Myocyte (in vitro differentiated cells): ENCODE results near the gene SGMS1. TPM values are rescaled to one million over a fixed set of nuclear protein-coding genes. Genes with fewer than 3 reads are reported as not detected.

ENCODE experiments used
- DNase-seq: peaks from one replicate; pipeline ENCODE4 v3.0.0-alpha.2; 2012; ENCODE audit warnings: low read depth
- total RNA-seq: library from RNA; depleted of rRNA; stranded (reverse); fragments of >200 nt; gene quantifications from 2 replicates; pipeline ENCODE4 v1.2.3, GENCODE V29; 2014

The SGMS1 gene
- total RNA-seq, 1 donor from 2014 or later, result 44.0 TPM

DNA sequence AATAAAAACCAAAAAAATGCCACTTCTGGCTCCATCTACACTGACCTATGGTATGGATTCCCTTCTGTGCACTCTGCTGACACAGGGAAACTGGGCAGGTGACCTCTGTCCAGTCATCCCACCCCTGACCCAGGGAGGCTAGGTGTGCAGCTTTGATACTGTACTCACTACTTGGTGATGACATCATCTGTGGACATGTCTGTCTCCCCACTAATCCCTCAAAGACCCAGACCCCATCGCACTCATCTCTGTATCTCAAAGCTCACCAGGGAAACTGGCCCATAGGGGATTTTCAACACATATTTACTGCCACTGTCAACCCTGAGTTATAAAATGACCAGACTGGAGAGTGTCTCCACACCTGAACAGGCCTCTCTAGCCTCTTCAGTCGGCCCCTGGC lies 10.6 kb downstream of the SGMS1 start:
- DNase-seq, result no peak

DNA sequence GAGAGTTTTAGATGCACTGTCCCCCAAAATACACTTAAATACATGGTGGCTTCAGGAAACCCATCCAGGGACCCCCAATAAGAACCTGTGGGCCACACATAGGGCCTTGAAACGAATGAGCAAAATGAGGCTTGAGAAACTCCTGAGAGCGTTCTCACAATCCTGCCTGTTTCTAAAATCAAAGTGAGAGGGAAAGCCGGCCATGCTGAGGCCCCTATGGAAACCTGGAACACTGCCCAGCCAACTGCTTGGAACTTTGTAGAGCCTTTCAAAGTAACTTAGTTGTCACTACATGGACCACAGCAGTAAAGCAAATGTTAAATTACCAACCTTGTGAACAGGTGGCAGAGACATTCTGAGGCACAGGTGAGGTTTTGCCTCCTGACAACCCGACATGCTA lies 13.4 kb downstream of the SGMS1 start:
- no peak for DNase-seq

DNA sequence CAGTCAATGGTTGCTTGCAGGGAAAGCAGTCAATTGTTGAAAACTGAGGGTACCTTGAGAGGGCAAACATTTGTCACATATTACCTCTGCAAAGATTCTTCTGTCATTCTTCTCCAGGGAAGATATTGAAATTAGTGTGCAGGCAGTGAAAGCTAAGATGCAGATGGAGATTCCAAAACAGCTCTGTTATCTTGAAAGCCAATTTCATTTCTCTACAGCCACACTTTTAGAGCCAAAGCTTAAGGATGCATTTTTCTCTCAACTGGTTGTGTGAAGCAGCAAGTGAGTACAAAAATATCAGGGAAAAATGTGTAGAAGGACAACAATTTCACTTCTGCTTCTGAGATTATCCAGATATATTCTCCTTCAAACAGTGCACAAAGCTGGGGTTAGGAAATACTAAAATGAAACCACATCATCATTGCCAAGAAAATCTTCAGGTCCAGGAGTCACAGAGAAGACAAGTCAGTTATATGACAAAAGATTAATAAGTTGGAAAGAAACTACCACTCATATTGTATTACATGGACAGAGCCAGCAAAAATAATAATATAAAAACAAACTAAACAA lies 16.3 kb downstream of the SGMS1 start:
- DNase-seq, result no peak

DNA sequence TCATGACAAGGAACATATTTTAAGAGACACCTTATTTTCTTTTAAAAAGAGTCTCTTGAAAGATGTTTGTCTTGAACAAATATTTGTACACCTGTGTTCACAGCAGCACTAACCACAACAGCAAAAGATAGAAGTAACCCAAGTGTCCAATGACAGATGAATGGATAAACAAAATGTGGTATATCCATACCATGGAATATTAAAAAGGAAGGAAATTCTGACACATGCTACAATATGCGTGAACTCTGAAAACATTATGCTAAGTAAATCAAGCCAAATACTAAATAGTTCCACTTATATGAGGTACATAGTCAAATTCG lies 17.8 kb downstream of the SGMS1 start:
- no peak for DNase-seq

DNA sequence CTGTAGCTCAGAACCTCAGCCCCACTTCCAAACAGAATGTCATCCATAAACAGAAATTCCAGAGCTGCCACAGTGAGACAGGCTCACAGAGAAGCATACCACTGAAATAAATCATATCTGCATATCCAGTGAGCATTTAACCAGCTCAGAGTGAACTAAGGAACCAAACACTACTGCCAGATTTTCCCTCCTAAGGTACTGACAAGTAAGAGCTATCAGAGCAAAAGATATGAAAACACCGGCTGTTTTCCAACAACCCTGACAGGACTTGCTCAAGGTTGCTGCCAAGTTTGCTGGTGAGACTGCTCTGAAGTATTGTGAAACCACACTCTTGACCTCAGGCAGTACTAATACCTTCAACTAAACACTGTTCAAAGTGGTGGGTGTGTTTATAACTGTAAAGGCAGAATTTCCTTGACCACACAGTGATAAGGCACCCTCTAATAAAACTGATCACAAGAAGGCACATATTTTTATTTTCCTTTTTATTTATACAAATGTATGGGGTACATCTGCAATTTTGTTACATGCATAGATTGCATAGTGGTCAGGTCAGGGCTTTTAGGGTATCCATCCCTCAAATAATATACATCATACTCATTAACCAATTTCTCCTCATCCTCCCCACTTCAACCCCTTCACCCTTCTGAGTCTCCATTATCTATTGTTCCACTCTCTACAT lies 18.3 kb downstream of the SGMS1 start:
- DNase-seq, result peak; percentile 69

DNA sequence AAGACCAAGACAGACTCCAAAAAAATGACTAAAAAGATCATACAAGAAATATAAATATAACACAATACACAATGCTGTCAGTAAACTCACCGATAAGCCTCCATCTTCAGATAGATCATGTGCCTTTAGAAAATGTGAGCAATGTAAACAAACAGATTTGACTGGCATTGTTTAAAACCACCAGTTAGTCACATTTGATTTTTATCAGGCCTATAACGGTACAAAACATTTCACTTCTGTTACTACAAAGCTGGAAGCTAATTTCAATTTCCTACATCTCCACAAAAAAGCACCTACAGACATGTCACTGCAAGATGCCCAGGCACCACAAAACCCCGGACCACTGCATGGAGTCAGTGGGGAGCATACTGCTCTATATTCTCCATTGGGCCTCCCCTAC lies 18.9 kb downstream of the SGMS1 start:
- DNase-seq, result no peak

DNA sequence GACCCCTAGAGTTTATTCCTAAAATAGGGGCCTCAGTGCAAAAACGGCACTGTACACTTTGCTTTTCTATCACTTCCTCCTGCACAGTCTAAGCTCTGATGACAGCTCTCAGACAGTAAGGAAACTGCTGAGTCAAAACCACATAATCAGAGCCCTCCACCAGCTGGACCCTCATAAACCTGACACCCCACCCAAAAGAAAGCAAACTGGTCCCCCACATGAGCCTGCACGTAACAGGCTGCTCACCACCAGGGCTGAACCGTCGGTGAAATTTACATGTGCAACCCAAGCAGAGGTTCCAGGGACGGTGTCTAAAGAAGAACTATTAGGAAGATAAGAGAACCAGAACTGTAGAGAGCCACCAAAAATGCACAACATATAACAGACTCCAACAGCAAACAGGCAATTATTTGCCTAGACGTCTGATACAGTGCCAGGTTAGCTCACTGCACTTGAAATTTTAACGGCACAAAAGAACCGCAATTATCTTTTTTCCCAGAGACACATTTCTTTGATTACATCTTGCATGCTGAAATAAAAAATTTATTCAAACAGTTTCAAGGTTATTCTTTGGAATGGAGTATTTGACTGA lies 19.6 kb downstream of the SGMS1 start:
- no peak for DNase-seq

DNA sequence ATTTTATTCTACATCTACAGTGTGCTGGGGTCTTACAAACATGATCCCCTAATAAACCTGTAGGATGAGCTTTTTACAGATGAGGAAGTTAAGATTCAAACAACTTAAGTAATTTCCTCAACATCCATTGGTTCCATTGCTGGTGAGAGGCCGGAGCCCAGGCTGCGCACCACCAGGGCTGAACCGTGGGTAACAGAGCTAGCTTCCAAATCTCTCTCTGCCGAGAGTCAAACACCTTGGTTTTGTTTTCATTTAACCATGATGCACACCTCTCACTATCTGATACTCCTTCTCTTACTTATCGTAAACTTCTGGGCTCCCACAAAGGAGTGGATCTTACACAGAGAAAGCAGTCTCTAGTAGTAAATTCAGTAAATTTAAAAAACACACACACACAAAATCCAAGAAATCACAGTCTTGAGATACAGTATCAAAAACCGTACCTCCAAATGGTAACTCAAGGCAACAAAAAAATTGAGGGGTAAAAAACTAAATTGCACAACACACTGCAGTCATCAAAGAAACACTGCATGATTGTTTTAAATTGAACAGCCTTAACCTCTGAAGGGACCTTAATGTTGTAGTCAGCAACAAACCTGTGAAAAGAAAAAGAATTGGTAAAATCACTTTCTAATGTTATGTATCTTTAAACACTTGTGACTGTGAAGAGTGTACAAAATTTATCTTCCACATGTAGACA lies 20.5 kb downstream of the SGMS1 start:
- DNase-seq, result no peak

DNA sequence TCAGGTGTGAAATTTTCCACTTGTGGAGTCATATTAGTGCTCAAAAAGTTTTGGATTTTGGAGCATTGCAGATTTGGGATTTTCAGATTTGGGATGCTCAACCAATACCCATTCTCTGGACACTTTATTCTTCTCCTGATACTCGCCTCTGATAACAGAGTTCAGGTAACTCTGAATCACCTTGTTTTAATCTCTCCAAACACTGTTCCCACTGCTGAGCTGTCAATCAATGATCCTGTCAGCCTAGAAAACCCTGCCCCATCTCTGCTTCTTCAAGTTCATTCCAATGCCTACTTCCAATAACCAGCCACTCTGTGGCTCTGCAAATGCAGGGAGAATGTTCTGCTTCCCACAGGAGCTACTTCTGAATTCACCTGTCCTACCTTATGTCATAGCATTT lies 21.8 kb downstream of the SGMS1 start:
- no peak for DNase-seq

DNA sequence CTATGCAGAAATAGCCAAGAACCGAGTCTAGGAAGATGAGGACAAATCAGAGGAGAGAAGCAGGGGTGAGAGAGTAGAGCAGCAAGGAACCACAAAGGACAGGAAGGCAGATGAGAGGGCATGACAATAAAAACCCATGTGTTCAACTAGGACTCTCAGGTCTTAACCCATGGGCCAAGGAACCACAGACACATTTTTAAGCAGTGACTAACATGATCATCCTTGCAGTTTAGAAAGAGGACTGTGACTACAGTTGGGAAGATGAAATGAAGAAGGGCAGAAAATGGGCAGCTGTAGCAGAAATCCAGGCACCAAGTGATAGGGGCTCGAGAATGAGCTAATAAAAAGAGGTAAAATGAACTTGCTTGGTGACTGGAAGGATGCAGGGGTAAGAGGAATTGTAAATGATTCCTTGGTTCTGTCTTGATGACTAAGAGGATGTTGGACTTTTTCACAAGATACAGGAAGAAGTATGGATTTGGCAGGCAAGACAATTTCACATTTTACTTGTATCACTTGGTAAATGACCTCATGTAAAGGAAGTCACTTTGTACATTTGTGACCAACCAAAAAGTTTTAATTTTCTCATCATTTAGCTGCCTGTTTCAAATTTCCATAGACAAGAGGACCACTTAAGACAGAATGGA lies 22.8 kb downstream of the SGMS1 start:
- no peak for DNase-seq

DNA sequence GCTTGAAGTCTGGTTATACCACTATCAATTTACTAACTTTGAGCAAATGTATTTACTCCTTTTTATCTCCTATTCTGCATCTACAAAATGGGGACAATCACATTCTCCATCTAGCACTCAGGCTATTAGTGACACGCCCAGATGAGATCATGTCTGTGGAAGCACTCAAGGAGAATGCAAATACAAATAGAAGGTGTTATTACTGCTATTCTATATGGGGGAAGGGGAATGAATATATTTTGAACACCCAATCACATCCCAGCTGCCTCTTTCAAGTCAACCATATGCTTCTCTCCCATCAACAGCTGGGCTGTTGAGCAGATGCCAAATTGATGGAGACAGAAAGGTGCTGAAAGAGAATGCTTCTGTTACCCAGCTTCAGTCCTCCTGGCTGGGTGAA lies 23.5 kb downstream of the SGMS1 start:
- DNase-seq, result no peak

DNA sequence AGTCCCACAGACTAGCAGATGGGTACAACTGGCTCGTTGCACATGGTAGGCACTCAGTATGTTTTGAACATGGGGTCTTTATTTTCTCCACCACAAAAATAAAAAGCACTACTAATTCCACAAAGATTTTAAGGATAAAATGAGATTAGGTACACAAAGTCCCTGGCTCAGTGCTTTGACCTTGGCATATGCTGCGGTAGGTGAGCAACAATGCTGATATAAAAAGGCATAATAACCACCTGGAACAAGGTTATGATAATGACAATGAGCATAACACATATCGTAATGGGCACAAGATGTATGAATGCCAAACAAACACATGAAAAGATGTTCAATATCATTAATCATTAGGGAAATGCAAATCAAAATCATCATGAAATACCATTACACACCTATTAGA lies 26.9 kb downstream of the SGMS1 start:
- DNase-seq, result no peak

DNA sequence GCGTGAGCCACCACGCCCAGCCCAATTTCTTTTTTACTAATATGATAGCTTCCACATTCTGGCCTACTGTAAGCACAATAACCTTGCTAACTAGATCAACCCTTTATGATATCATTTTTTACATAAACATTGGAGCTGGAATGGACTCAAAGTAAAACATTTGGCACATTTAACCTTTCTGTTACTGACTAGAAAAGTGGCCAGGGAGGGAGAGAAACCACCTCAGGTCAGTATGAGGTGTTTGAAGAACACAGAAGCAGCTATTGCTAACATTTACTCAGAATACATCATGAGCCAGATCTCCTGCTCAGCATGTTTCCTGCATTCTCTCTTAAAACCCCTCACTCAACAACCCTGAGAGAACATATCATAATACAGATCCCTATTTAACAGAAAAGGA lies 27.3 kb downstream of the SGMS1 start:
- DNase-seq, result no peak

DNA sequence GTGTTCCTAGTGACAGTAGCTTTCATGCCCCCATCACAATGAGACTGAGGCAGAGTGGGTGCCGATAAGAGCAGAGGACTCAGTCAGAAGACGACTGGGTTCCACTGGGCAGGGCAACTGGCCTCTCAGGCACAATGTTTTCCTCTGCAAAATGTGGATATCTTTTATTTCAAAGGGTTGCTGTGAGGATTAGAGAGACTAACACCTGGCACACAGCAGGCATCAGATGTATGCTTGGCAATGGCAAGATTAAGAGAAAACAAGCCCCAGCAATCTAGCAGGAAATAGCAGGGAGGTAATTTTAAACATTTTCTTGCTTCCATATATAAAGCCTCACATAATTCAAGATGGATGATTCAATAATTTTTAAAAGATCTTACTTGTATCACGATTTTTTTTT lies 28.0 kb downstream of the SGMS1 start:
- DNase-seq, result no peak

DNA sequence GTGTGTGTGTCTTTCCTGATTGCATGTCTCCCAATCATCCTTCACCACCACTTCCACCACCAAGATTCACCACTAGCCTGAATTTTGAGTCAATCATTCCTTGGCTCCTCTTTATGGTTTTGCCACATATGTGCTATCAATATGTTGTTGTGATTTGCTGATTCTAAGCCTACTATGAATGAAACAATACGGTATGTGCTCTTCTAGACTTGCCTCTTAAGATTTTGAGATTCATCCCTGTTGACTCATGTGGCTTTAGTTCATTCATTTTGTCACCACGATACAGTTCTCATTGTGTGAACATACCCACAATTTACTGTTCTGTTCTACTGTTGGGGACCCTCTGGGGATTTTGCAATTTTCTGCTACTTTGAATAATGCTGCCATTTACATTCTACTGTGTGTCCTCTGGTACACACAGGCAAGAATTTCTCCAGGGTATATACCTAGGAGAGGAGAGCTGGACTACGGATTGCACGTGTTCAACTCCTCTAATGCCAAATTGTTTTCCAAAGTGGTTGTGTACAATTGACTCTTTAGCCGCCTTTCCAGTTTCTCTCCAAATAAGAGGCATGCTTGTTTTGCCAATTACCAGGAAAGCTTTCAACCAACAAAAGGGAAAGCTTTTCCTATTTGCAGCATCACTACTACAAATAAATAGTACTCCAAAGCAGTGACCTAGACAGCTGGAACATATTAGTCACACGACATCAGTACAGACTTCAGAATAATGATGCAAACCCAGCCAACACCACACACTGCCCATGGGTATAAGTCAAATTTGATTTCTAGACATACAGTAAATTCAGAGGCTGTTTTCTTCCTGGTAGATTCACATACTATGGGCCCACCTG lies 30.0 kb downstream of the SGMS1 start:
- peak; percentile 78 for DNase-seq

DNA sequence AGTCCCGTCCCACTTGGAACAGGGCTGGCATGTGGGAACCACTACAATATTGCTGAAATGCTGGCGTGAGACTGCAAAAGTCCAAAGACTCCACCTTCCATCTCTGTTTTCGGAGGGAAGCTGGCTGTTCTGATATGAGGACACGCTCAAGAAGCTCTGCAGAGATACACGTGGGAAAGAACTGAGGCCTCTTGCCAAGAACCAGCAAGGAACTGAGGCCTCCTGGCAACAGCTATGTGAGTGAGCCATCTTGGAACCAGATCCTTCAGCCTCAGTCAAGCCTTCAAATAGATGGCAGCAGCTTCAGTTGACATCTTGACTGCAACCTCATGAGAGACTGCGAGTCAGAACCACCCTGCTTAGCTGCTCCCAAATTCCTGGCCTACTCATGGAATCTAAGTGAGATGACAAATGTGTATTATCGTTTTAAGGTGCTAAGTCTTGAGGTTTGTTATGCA lies 30.8 kb downstream of the SGMS1 start:
- DNase-seq, result no peak

DNA sequence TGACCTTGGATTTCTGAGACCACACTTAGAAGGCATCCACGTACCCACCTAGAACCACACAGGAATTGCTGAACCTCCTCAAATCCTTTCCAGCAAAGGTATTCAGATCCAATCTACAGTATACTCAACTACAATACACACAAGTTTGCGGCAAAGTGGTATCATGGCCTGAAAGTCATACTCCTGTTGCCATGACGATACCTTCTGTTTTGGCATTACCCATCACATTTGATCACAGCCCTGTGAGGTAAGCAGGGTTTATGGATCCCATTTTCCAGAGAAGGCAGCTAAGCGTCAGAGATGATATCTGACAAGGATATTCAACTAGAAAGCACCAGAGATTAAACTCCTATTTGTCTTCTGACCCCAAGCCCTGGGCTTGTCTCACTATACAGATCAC lies 32.8 kb downstream of the SGMS1 start:
- no peak for DNase-seq

DNA sequence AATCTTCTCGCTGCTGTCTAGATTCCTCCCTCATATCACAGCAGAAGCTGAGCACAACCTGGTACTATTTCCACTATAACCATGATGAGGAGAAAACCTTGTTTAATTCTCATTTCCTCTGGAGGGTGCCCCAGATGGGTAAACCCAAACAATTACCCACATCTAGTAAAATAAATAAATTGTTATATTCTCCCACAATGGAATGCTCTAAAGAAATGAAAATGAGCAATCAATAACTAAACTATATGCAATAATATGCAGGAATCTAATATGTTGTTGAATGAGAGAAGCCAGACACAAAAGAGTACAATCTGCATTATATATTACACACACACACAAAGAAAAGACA lies 37.0 kb downstream of the SGMS1 start:
- no peak for DNase-seq

DNA sequence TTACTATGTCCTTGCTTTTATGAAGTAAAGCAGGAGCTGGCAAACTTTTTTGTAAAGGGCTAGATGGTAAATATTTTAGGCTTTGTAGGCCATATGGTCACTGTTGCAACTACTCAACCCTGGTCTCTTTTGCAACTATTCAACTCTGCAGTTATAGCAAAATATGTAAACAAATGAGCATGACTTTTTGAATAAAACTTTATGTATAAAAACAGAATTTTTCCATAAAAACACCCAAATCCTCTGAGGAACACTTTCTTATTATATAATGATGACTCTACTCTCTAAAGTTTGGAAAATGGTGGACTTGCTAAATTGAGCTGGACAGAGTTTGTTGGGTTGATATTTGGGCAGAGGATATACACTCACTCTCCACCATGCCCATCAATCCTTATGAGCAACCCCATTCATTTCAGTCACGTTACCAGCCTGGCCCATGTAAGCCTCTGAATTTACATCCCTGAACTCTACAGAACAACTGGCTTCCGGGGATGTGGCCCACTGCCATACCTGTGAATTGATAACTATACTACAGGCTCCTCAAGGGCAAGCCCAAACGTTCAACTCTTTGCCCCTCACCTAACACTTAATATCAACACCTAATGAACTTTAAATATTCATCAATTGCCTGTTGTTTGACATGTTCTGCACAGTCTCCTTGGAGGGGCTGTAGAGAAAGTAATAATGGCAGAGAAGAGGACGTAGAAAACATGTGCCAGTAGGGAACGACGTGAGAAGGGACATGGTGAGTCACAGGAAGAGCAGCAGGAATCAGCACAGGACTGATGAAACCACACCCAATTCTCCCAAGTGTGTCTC lies 37.6 kb downstream of the SGMS1 start:
- peak; percentile 42 for DNase-seq
